Smooth muscle cell (in vitro differentiated cells): Measurements from ENCODE around the gene SNX21. TPM values are rescaled to one million over a fixed set of nuclear protein-coding genes. Genes with fewer than 3 reads are reported as not detected.
A peak's percentile ranks its signal among the peaks of the same experiment; 100 is the strongest.

Experiments
- DNase-seq: peaks from one replicate; lab custom pipeline; 2025; ENCODE audit not compliant: unreplicated experiment; lab: John Stamatoyannopoulos, UW
- H2AFZ ChIP-seq: fragments of 200-600 bp; sonication (generic); 2 replicates; pipeline ENCODE4 v1.6.0; 2016; ENCODE audit warnings: antibody characterized with exemption, low read depth, mild to moderate bottlenecking
- H3F3A ChIP-seq: fragments of 200-600 bp; sonication (generic); 2 replicates; pipeline ENCODE4 v1.6.0; 2017; ENCODE audit warnings: antibody characterized with exemption, low read depth
- H3K27ac ChIP-seq: fragments of 200-600 bp; sonication (generic); 2 replicates; pipeline ENCODE4 v1.5.1; 2016; ENCODE audit warnings: low read depth, mild to moderate bottlenecking
- H3K27me3 ChIP-seq: fragments of 200-600 bp; sonication (generic); 2 replicates; pipeline ENCODE4 v1.6.1; 2016; ENCODE audit warnings: low read depth, mild to moderate bottlenecking
- H3K36me3 ChIP-seq: fragments of 200-600 bp; sonication (generic); 2 replicates; pipeline ENCODE4 v1.5.1; 2016; ENCODE audit warnings: low read depth
- H3K4me1 ChIP-seq: fragments of 200-600 bp; sonication (generic); 2 replicates; pipeline ENCODE4 v1.5.1; 2016; ENCODE audit warnings: low read depth
- H3K4me2 ChIP-seq: fragments of 200-600 bp; sonication (generic); 2 replicates; pipeline ENCODE4 v1.6.0; 2016; ENCODE audit warnings: mild to moderate bottlenecking
- H3K4me3 ChIP-seq: fragments of 200-600 bp; sonication (generic); 2 replicates; pipeline ENCODE4 v1.5.1; 2016; ENCODE audit warnings: mild to moderate bottlenecking
- H3K79me2 ChIP-seq: fragments of 200-600 bp; sonication (generic); 2 replicates; pipeline ENCODE4 v1.6.0; 2016; ENCODE audit warnings: low read depth, mild to moderate bottlenecking
- H3K9ac ChIP-seq: fragments of 200-600 bp; sonication (generic); 2 replicates; pipeline ENCODE4 v1.6.0; 2016; ENCODE audit warnings: low read depth
- H3K9me3 ChIP-seq: fragments of 200-600 bp; sonication (generic); replicated peaks from 2 replicates; pipeline ENCODE4 v1.5.1; 2016; ENCODE audit warnings: low read depth
- H4K20me1 ChIP-seq: fragments of 200-600 bp; sonication (generic); 2 replicates; pipeline ENCODE4 v1.6.0; 2016; ENCODE audit warnings: low read depth
- WGBS: methylation state at CpG from one replicate; pipeline ENCODE4 v1.1.7; 2016; ENCODE audit warnings: low lambda C conversion rate; 5-methylcytosine and 5-hydroxymethylcytosine counted together
- polyA plus RNA-seq: library from polyadenylated mRNA; unstranded; fragments of >200 nt; fragmentation: Nextera tagmentation; extraction: Ambion mirVana; gene quantifications from 2 replicates; pipeline ENCODE4 v1.2.1, GENCODE V29; 2016
- total RNA-seq: library from RNA; depleted of rRNA; stranded (reverse); fragments of >200 nt; gene quantifications from 2 replicates; pipeline ENCODE4 v1.2.3, GENCODE V29; 2014
- TF ChIP-seq, protein P1 (sequence below): fragments of 200-600 bp; sonication (generic); IDR thresholded peaks from 2 replicates; pipeline ENCODE4 v1.5.1; 2017; ENCODE audit warnings: borderline replicate concordance, mild to moderate bottlenecking, antibody characterized with exemption; ENCODE audit not compliant: insufficient read depth, poor library complexity, severe bottlenecking

SNX21 gene
- total and polyA plus RNA-seq, 2 experiments from 2014 or later, result 14.4 to 14.7 TPM

DNA sequence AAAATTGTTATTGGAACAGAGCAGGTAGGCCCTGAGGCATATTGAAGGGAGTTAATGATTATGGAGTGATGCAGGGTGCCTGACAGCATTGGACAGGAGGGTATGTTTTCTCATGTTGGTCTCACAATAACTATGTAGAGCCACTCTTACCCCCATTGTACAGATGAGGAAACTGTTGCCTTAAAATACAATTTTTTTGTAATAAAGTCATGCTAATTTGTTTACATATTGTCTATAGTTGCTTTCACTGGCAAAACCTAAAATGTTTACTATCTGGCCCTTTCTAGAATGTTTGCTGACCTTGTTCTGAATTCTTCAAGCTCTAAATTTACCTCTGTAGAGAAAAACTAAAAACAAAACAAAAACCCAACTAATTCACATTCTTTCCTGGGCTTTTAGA is 17.9 kb downstream of the SNX21 start:
- Histone ChIP-seq H3K27ac (no peak overlapping the region), H3K4me1 (peaks cover 5% of the 10 kb centered on the region), H3K79me2 (peaks cover 17% of the 10 kb centered on the region), H3K4me2 (no peak overlapping the region), H4K20me1 (no peaks in the 10 kb centered on the region), H3K27me3 (no peaks in the 10 kb centered on the region), H3K9me3 (no peaks in the 10 kb centered on the region), H3F3A (no peaks in the 10 kb centered on the region), H3K36me3 (no peaks in the 10 kb centered on the region), H3K9ac (no peak overlapping the region), H2AFZ (no peak overlapping the region), H3K4me3 (no peak overlapping the region)
- TF ChIP-seq, protein P1, sequence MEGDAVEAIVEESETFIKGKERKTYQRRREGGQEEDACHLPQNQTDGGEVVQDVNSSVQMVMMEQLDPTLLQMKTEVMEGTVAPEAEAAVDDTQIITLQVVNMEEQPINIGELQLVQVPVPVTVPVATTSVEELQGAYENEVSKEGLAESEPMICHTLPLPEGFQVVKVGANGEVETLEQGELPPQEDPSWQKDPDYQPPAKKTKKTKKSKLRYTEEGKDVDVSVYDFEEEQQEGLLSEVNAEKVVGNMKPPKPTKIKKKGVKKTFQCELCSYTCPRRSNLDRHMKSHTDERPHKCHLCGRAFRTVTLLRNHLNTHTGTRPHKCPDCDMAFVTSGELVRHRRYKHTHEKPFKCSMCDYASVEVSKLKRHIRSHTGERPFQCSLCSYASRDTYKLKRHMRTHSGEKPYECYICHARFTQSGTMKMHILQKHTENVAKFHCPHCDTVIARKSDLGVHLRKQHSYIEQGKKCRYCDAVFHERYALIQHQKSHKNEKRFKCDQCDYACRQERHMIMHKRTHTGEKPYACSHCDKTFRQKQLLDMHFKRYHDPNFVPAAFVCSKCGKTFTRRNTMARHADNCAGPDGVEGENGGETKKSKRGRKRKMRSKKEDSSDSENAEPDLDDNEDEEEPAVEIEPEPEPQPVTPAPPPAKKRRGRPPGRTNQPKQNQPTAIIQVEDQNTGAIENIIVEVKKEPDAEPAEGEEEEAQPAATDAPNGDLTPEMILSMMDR, result no peak
- no peak for DNase-seq

DNA sequence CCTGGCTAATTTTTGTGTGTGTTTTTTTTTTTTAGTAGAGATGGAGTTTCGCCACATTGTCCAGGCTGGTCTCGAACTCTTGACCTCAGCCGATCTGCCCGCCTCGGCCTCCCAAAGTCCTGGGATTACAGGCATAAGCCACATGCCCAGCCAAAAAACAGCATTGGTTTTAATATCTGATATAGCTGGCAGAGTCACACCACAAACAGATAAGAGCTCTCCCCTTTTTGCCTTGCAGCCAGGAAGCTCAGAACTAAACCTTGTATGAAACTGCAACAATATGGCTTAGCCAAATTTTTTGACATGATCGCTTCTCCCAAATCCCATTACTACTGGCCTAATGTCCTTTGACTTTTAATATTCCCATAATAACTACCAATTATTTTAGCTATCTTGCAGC is 18.7 kb downstream of the SNX21 start:
- H3K9ac ChIP-seq, result no peak overlapping the region
- H4K20me1 ChIP-seq, result no peaks in the 10 kb centered on the region
- no peak overlapping the region for H3K27ac ChIP-seq
- H3K9me3 ChIP-seq, result no peaks in the 10 kb centered on the region
- TF ChIP-seq, protein P1, result no peak
- H3K79me2 ChIP-seq, result peaks cover 21% of the 10 kb centered on the region
- no peaks in the 10 kb centered on the region for H3F3A ChIP-seq
- peaks cover 7% of the 10 kb centered on the region for H3K4me1 ChIP-seq
- no peaks in the 10 kb centered on the region for H3K27me3 ChIP-seq
- no peak overlapping the region for H2AFZ ChIP-seq
- WGBS, result 100% methylated on average over 6 of the region's 6 CpGs
- no peak for DNase-seq
- no peak overlapping the region for H3K4me2 ChIP-seq
- no peaks in the 10 kb centered on the region for H3K36me3 ChIP-seq
- H3K4me3 ChIP-seq, result no peak overlapping the region

DNA sequence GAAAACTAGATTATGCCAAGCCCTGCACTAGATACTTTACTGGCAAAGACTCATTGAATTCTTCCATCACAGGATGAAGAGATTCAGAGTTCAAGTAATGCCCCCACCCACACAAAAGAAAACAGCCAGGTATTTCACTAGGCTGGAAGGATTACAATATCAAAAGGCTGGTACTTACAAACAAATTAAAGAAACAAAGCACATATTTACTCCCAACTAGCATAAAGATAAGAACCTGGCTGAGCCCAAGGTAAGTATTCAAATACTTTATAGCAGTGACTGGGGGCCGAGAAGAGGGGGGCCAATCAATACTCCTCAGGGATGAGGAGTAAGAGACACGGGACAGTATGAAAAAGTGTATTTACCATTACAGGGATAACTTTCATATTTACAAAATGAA is 19.9 kb downstream of the SNX21 start:
- Histone ChIP-seq H3K36me3 (no peaks in the 10 kb centered on the region), H3K27ac (no peak overlapping the region), H2AFZ (no peak overlapping the region), H3K9ac (no peak overlapping the region), H3K4me1 (peaks cover 13% of the 10 kb centered on the region), H3K4me2 (no peak overlapping the region), H4K20me1 (no peaks in the 10 kb centered on the region), H3K79me2 (peaks cover 27% of the 10 kb centered on the region), H3K27me3 (no peaks in the 10 kb centered on the region), H3F3A (no peaks in the 10 kb centered on the region), H3K4me3 (no peak overlapping the region), H3K9me3 (no peaks in the 10 kb centered on the region)
- DNase-seq, result no peak
- TF ChIP-seq, protein P1, result no peak
- WGBS, result 73% methylated on average over 2 of the region's 2 CpGs

DNA sequence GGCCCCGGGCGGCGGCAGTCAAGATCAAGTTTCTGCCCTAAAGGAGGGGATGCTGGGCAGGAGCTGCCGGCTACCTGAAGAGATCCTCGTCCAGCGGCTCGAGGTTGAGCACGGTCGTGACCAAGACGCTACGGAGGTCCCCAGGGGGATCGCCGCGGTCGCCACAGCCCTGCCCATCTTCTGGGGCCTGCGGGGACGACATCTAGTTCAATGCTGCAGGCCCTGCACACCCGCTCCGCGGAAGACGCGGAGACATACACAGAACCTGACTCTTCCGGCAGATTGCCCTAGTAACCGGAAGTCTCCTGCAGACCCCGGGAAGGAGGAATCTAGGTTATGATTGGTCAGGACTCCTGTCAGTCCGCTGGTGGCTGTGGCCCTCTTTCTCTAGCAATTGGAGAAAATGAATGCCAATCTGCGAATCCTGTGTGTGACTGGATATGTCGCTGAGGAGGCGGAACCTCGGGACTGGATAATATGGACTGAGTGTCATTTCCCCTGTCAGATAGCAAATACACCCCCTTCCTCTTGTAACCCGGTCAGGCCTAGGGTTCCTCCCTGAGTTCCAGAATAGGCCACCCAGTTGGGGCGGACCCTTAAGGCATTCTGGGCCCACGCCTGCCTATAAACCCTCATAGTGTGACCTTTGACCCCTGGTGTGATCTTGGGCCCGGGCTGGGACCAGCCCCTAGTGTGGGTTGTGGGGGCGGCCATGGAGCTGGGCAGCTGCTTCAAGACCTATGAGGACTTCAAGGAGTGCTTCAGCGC is 23.7 kb downstream of the SNX21 start, which contains the start of the genes ACOT8 and ZSWIM3:
ACOT8 (minus strand) TSS at position 279 of the 768 bp plus-strand sequence; CDS start at position 202, 77 bp downstream.
ZSWIM3 (plus strand) TSS at position 501 of the 768 bp plus-strand sequence; CDS start at position 713, 212 bp downstream.
- H3K9me3 ChIP-seq, result no peaks in the 10 kb centered on the region
- peak; percentile 45 for DNase-seq

More for the DNA sequence above, 23.7 kb downstream of the SNX21 start, which contains the start of the genes ACOT8 and ZSWIM3:
- H3K27me3 ChIP-seq, result no peaks in the 10 kb centered on the region
- peak within 1 kb of the TSS; percentile 78 for H3K4me3 ChIP-seq
- no peaks in the 10 kb centered on the region for H4K20me1 ChIP-seq
- H2AFZ ChIP-seq, result peak within 1 kb of the TSS; percentile 88
- TF ChIP-seq, protein P1, result no peak
- 1% methylated on average over 36 of the region's 36 CpGs for WGBS
- H3K4me1 ChIP-seq, result peaks cover 13% of the 10 kb centered on the region
- H3K36me3 ChIP-seq, result no peaks in the 10 kb centered on the region
- H3K27ac ChIP-seq, result peak within 1 kb of the TSS; percentile 37
- H3K79me2 ChIP-seq, result peaks cover 30% of the 10 kb centered on the region
- H3K4me2 ChIP-seq, result peak within 1 kb of the TSS; percentile 94
- H3K9ac ChIP-seq, result peak within 1 kb of the TSS; percentile 72
- no peaks in the 10 kb centered on the region for H3F3A ChIP-seq
